Spleen (tissue), 7 donors: Measurements from ENCODE around the gene TSPAN9.

ENCODE experiments used
- CTCF ChIP-seq, 11 experiments: fragments of 200-600 bp in 7 of 11; fragments of 450-650 bp in 4 of 11; sonication (generic) in 4 of 11; IDR thresholded peaks in 8 of 11; conservative IDR thresholded peaks in 3 of 11; 1 replicate in 7 of 11; 2 replicates in 4 of 11; pipeline versions ENCODE4 v1.4.0 to v1.8.0; 2016 to 2021; ENCODE audit warnings: antibody characterized with exemption in 11 of 11, inconsistent platforms in 4 of 11, mild to moderate bottlenecking in 1 of 11
- POLR2A ChIP-seq, 3 donors: fragments of 450-650 bp; IDR thresholded peaks; one replicate each; pipeline ENCODE4 v1.5.1; 2017; ENCODE audit warnings: antibody characterized with exemption in 3 of 3, mild to moderate bottlenecking in 1 of 3
- POLR2AphosphoS5 ChIP-seq, 3 donors: sonication (generic); formaldehyde crosslinking; IDR thresholded peaks; one replicate each; pipeline ENCODE4 v1.5.1; 2017; ENCODE audit warnings: antibody characterized with exemption in 3 of 3
- donor health status: DM: no; HTN: no; CAD: no; lungs with moderate emphysema.
- donor health status: DM: no; HTN: no; CAD: no.
- donor health status: DM: no; HTN: no; CAD: no.

DNA sequence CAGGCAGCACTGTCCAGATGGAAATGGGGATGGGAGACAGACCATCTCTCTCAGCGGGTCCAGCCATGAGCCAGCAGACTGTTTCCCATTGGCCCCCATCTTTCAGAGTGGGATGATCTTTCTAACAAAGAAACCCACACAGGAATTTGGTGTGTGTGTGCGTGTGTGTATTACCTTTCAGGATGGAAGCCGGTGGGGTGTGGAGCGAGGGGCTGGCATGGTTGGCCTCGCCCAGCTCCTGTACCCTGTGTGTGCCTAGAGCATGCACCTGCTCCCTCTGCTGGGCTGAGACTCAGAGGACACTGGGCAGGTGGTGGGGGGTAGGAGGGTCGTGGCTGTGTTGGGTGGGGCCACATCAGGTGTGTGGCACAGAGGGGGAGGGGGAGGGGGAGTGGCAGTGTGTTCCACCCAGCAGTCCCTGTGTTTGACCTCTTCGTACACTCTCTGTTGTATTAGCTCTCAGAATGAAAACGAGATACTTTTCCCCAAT lies 33.0 kb upstream of the TSPAN9 start:
- TF ChIP-seq CTCF (IDR thresholded peaks at IDR 0.05 in 8 of 11, conservative IDR thresholded peaks at IDR 0.05 in 3 of 11) (no peak), POLR2A (IDR thresholded peaks at IDR 0.05) (no peak), POLR2AphosphoS5 (IDR thresholded peaks at IDR 0.05) (no peak)
